Parathyroid adenoma (tissue), 2 donors: Measurements from ENCODE around the gene HOXC12.

Experiments used
- H2AFZ ChIP-seq: fragments of 300-600 bp; sonication (generic); one replicate; pipeline ENCODE4 v1.7.0; 2017; ENCODE audit warnings: antibody characterized with exemption, mild to moderate bottlenecking
- H3K27ac ChIP-seq: fragments of 300-600 bp; sonication (generic); one replicate; pipeline ENCODE4 v1.7.0; 2017
- H3K27me3 ChIP-seq: fragments of 300-600 bp; sonication (generic); one replicate; pipeline ENCODE4 v1.7.0; 2017; ENCODE audit warnings: low read length; ENCODE audit not compliant: control insufficient read depth, insufficient read depth
- H3K36me3 ChIP-seq: fragments of 300-600 bp; sonication (generic); one replicate; pipeline ENCODE4 v1.7.0; 2017; ENCODE audit warnings: low read length; ENCODE audit not compliant: control insufficient read depth, insufficient read depth
- H3K4me1 ChIP-seq: fragments of 300-600 bp; sonication (generic); one replicate; pipeline ENCODE4 v1.7.0; 2017; ENCODE audit warnings: control low read depth
- H3K4me2 ChIP-seq: fragments of 300-600 bp; sonication (generic); one replicate; pipeline ENCODE4 v1.7.0; 2017; ENCODE audit warnings: low read length
- H3K4me3 ChIP-seq: fragments of 300-600 bp; sonication (generic); one replicate; pipeline ENCODE4 v1.7.0; 2017; ENCODE audit warnings: low read depth, low read length
- H3K79me2 ChIP-seq: fragments of 300-600 bp; sonication (generic); one replicate; pipeline ENCODE4 v1.7.0; 2017; ENCODE audit warnings: control low read depth
- H3K9ac ChIP-seq: fragments of 300-600 bp; sonication (generic); one replicate; pipeline ENCODE4 v1.7.0; 2017; ENCODE audit warnings: mild to moderate bottlenecking
- H3K9me3 ChIP-seq: fragments of 300-600 bp; sonication (generic); one replicate; pipeline ENCODE4 v1.7.0; 2017; ENCODE audit warnings: low read length; ENCODE audit not compliant: control insufficient read depth
- CTCF ChIP-seq: fragments of 300-600 bp; sonication (generic); IDR thresholded peaks from one replicate; pipeline ENCODE4 v1.7.0; 2017; ENCODE audit warnings: antibody characterized with exemption, mild to moderate bottlenecking
- donor health status: primary hyperparathyroidism.

Gene HOXC12

DNA sequence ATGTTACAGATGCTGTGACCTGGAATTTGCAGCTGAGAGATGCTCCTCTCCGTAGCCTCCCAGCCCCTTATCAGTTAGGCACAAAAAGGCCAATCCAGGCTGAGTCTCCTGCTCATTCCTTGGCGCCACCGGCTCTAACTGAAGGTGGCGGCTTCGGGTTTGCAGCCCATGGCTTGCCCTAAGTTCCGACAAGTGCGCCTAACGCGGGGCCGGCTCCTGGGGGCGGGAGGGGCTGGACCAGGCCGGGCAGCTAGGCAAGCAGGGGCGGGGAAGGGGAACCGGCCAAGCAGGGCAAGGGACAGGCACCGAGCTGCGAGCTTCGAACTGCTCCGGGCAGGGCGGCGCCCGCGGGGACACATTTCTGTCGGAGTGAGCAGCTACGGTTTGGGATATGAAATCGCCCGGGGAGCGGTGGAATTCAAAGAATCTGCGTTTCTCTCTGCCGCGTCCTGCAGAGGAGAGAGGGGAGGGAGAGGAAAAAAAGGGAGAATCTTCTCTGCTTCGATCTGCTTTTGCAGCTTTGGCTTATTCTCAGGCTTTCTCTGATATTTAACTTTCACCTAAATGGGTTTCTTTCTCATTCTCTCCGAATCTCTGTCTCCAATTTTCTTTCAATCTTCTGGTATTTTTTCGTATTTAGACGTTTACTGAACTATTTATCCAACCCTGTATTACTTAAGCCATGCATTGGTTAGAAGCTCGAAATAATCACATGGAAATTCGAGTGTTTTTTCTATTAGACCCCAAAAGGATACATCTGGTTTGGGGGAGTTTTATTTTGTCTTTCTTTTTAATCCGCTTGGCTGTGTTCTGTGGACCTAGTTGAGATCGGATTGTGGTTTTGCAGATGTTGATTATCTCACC is 1.6 kb upstream of the HOXC12 start:
- Histone ChIP-seq H3K4me3 (no peak overlapping the region), H3K4me1 (no peaks in the 10 kb centered on the region), H3K79me2 (no peaks in the 10 kb centered on the region), H3K4me2 (no peak overlapping the region), H3K27me3 (peaks cover 27% of the 10 kb centered on the region), H2AFZ (no peak overlapping the region), H3K36me3 (no peaks in the 10 kb centered on the region), H3K9me3 (no peaks in the 10 kb centered on the region), H3K9ac (no peak overlapping the region), H3K27ac (no peak overlapping the region)
- TF ChIP-seq CTCF, result no peak

DNA sequence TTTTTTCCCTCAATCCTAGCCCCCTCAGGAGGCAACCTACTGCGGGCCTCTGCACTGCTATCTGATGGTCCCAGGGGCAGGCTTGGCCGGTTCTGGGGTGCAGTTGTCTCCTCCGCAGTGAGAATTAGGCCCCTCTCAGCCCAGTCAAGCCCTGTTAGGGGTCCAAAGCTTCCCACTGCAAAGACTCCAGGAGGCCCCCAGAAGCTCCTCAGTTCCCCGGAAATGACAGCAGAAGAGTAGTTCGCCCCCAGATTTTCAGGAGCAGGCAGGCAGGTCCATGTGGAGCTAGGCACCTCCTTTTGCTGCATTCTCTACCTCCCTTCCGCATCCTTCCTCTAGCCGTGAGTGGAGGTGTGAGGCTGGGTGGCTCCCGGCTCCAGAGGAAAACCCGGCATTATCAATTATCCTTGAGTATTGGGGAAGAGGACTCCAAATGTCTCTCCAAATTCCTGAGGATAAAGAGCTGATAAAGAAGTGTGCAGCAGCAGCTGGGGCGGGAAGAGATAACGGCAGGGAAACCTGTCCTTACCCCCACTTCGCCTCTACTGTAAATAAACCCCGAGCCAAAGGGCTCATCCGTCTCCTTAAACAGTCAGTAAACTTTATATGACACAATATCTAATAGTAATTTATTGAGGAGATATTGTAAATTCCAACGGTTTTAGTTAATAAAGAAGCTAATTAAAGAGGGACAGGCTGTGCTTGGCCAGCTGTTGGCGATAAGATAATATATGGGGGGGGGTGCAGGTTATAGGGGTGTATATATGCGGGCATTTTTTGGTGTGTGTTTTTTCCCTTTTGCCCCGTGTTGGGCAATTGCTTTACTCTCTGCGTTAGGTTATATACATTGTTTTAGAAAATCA is 641 bp upstream of the HOXC12 start:
- Histone ChIP-seq H3K9me3 (no peaks in the 10 kb centered on the region), H3K79me2 (no peaks in the 10 kb centered on the region), H3K4me2 (no peak overlapping the region), H3K36me3 (no peaks in the 10 kb centered on the region), H3K4me3 (no peak overlapping the region), H3K27ac (no peak overlapping the region), H3K27me3 (peaks cover 30% of the 10 kb centered on the region), H3K4me1 (no peaks in the 10 kb centered on the region), H2AFZ (no peak overlapping the region), H3K9ac (no peak overlapping the region)
- no peak for TF ChIP-seq CTCF

GRCh38 chr12:53955036-53955775 is 503 bp downstream of the HOXC12 start:
- Histone ChIP-seq H3K4me1 (no peaks in the 10 kb centered on the region), H3K79me2 (no peaks in the 10 kb centered on the region), H3K27ac (no peak overlapping the region), H3K36me3 (no peaks in the 10 kb centered on the region), H3K4me3 (no peak overlapping the region), H3K4me2 (no peak overlapping the region), H3K9ac (no peak overlapping the region), H3K9me3 (no peaks in the 10 kb centered on the region), H3K27me3 (peaks cover 30% of the 10 kb centered on the region), H2AFZ (no peak overlapping the region)
- no peak for TF ChIP-seq CTCF

- Histone ChIP-seq H3K27ac (no peak overlapping the region), H3K9ac (no peak overlapping the region), H3K79me2 (no peaks in the 10 kb centered on the region), H3K36me3 (no peaks in the 10 kb centered on the region), H3K4me3 (no peak overlapping the region), H2AFZ (no peak overlapping the region), H3K4me1 (no peaks in the 10 kb centered on the region), H3K4me2 (no peak overlapping the region), H3K27me3 (peaks cover 29% of the 10 kb centered on the region), H3K9me3 (no peaks in the 10 kb centered on the region)
- no peak for TF ChIP-seq CTCF
Measured at GRCh38 chr12:53955776-53956250, 1.1 kb downstream of the HOXC12 start.
